ENCODE data around the gene ZNF44. TPM values are rescaled to one million over a fixed set of nuclear protein-coding genes. Genes with fewer than 3 reads are reported as not detected.

Gene ZNF44
- total and polyA plus RNA-seq, 4 donors = 4.1 to 17.9 (median 6.8) TPM

GRCh38 chr19:12331211-12331941 is 36.7 kb upstream of the ZNF44 start:
- H3K4me1 ChIP-seq (ENCODE audit: control insufficient read depth in 4 of 4, insufficient read depth in 4 of 4, low read length in 3 of 4) = peaks cover 6 to 37% (median 22%) of the 10 kb centered on the region in 4 donors
- no peaks in the 10 kb centered on the region for H3K9me3 ChIP-seq (ENCODE audit: control insufficient read depth in 4 of 4, low read length in 3 of 4)
- DNase-seq (ENCODE audit: low spot score) = peak; percentile 61
- H3K27ac ChIP-seq (ENCODE audit: low read depth in 1 of 2, low read length in 2 of 2) = peak overlapping the region; percentile 86 to 91
- 36% methylated on average over 4 of the region's 4 CpGs for WGBS
- no peaks in the 10 kb centered on the region for H3K36me3 ChIP-seq (ENCODE audit: control insufficient read depth in 4 of 4, insufficient read depth in 3 of 4, low read depth in 1 of 4, low read length in 3 of 4)
- peak overlapping the region in 1 of 2 donors; percentile 2 for H3K9ac ChIP-seq (ENCODE audit: low read depth in 1 of 2, low read length in 2 of 2)
- peak overlapping the region in 1 of 3 donors; percentile 69 for H3K4me3 ChIP-seq (ENCODE audit: low read depth in 1 of 3, low read length in 3 of 3)
- no peaks in the 10 kb centered on the region for H3K27me3 ChIP-seq (ENCODE audit: control insufficient read depth in 4 of 4, insufficient read depth in 4 of 4, low read length in 3 of 4)
- TF ChIP-seq CTCF (IDR thresholded peaks at IDR 0.05; ENCODE audit: low read depth, low read length, missing input control) (no peak), JUND (IDR thresholded peaks at IDR 0.05) (peak; percentile 12 to 34), ATF3 (IDR thresholded peaks at IDR 0.05) (no peak), FOXA2 (IDR thresholded peaks at IDR 0.05) (peak; percentile 57), NR2F2 (IDR thresholded peaks at IDR 0.05) (peak; percentile 65), TAF1 (conservative IDR thresholded peaks at IDR 0.05) (peak; percentile 59), EGR1 (IDR thresholded peaks at IDR 0.05; ENCODE audit: low read depth in 2 of 2) (peak; percentile 86 to 97), FOXA1 (IDR thresholded peaks at IDR 0.05) (peak; percentile 70), GABPA (IDR thresholded peaks at IDR 0.05 in 1 of 2, conservative IDR thresholded peaks at IDR 0.05 in 1 of 2) (peak in 1 of 2 donors; percentile 67), ZBTB33 (IDR thresholded peaks at IDR 0.05) (peak; percentile 32), HNF4A (conservative IDR thresholded peaks at IDR 0.05) (peak; percentile 80 to 84), REST (IDR thresholded peaks at IDR 0.05) (peak; percentile 26), RXRA (IDR thresholded peaks at IDR 0.05) (peak; percentile 96 to 97), RAD21 (IDR thresholded peaks at IDR 0.05) (peak; percentile 24 to 57), SP1 (IDR thresholded peaks at IDR 0.05) (peak; percentile 91), YY1 (IDR thresholded peaks at IDR 0.05) (no peak), MAX (IDR thresholded peaks at IDR 0.05) (peak; percentile 68), HNF4G (IDR thresholded peaks at IDR 0.05) (peak; percentile 73)
